WTC11 (cell line): ENCODE results near the gene FIGNL2. TPM values are rescaled to one million over a fixed set of nuclear protein-coding genes. Genes with fewer than 3 reads are reported as not detected.
A peak's percentile ranks its signal among the peaks of the same experiment; 100 is the strongest.

Experiments
- ATAC-seq: fragments of 200-7000 bp; cut with Tn5 transposase; 2 replicates; pipeline ENCODE4 v1.10.0; 2021; ENCODE audit warnings: mild to moderate bottlenecking, moderate library complexity
- CTCF ChIA-PET: fragments of 300-600 bp; sonication (Branson Sonifier 250); formaldehyde crosslinking; loops from one replicate; lab custom pipeline; 2021; ENCODE audit warnings: antibody characterized with exemption; lab: Charles Lee
- POLR2A ChIA-PET: fragments of 350-600 bp; sonication (Branson Sonifier 250); formaldehyde crosslinking; loops from one replicate; lab custom pipeline; 2021; ENCODE audit warnings: antibody characterized with exemption; lab: Charles Lee
- DNase-seq: peaks from one replicate; pipeline ENCODE4 v3.0.0; 2021; ENCODE audit warnings: low spot score
- H3K27ac Mint-ChIP-seq: 2 replicates; pipeline ENCODE4 v1.8.0; 2021; ENCODE audit warnings: mixed read lengths
- H3K27me3 Mint-ChIP-seq: 2 replicates; pipeline ENCODE4 v1.8.0; 2021; ENCODE audit warnings: low read depth, mild to moderate bottlenecking, moderate library complexity, mixed read lengths
- H3K36me3 Mint-ChIP-seq: 2 replicates; pipeline ENCODE4 v1.8.0; 2021; ENCODE audit warnings: mixed read lengths
- H3K4me1 Mint-ChIP-seq: 2 replicates; pipeline ENCODE4 v1.8.0; 2022; ENCODE audit warnings: mixed read lengths
- H3K4me3 Mint-ChIP-seq: 2 replicates; pipeline ENCODE4 v1.8.0; 2021; ENCODE audit warnings: mild to moderate bottlenecking, moderate library complexity, mixed read lengths
- H3K9me3 Mint-ChIP-seq: 2 replicates; pipeline ENCODE4 v1.8.0; 2021; ENCODE audit warnings: mixed read lengths
- CDX4 ChIP-seq: fragments of 250-450 bp; sonication (Bioruptor Pico); IDR thresholded peaks from 2 replicates; pipeline ENCODE4 v1.9.0; 2021; ENCODE audit warnings: moderate library complexity, mild to moderate bottlenecking, inconsistent platforms, borderline replicate concordance
- CREB1 ChIP-seq: sonication (generic); formaldehyde crosslinking; IDR thresholded peaks from 2 replicates; pipeline ENCODE4 v1.8.0; 2023; ENCODE audit warnings: mild to moderate bottlenecking, missing genetic modification reagents
- E2F4 ChIP-seq: sonication (generic); formaldehyde crosslinking; IDR thresholded peaks from 2 replicates; pipeline ENCODE4 v1.8.1; 2022; ENCODE audit warnings: low read depth, mild to moderate bottlenecking, moderate library complexity, missing genetic modification reagents, borderline replicate concordance
- E2F5 ChIP-seq: sonication (generic); formaldehyde crosslinking; IDR thresholded peaks from 2 replicates; pipeline ENCODE4 v1.8.1; 2022; ENCODE audit warnings: mild to moderate bottlenecking, moderate library complexity, missing genetic modification reagents
- JUN ChIP-seq: sonication (generic); formaldehyde crosslinking; IDR thresholded peaks from 2 replicates; pipeline ENCODE4 v1.8.0; 2023; ENCODE audit warnings: mild to moderate bottlenecking, missing genetic modification reagents
- NR1H2 ChIP-seq: sonication (generic); formaldehyde crosslinking; IDR thresholded peaks from 2 replicates; pipeline ENCODE4 v1.9.0; 2021; ENCODE audit warnings: mild to moderate bottlenecking, moderate library complexity, missing genetic modification reagents
- PREB ChIP-seq: sonication (generic); formaldehyde crosslinking; IDR thresholded peaks from 2 replicates; pipeline ENCODE4 v1.8.1; 2022; ENCODE audit warnings: mild to moderate bottlenecking, missing genetic modification reagents, moderate library complexity, borderline replicate concordance
- SMAD4 ChIP-seq: sonication (generic); formaldehyde crosslinking; IDR thresholded peaks from 2 replicates; pipeline ENCODE4 v1.8.0; 2022; ENCODE audit warnings: mild to moderate bottlenecking, missing genetic modification reagents
- TP53 ChIP-seq: sonication (generic); formaldehyde crosslinking; IDR thresholded peaks from 2 replicates; pipeline ENCODE4 v1.8.1; 2023; ENCODE audit warnings: mild to moderate bottlenecking, missing genetic modification reagents
- ZMAT4 ChIP-seq: fragments of 250-450 bp; sonication (Bioruptor Pico); IDR thresholded peaks from 2 replicates; pipeline ENCODE4 v1.9.0; 2021; ENCODE audit warnings: mild to moderate bottlenecking
- ZNF396 ChIP-seq: fragments of 250-450 bp; sonication (Bioruptor Pico); IDR thresholded peaks from 2 replicates; pipeline ENCODE4 v1.8.0; 2021; ENCODE audit warnings: mild to moderate bottlenecking, moderate library complexity, borderline replicate concordance
- ZNF423 ChIP-seq: fragments of 250-450 bp; sonication (Bioruptor Pico); IDR thresholded peaks from 2 replicates; pipeline ENCODE4 v2.1.2; 2022; ENCODE audit warnings: mild to moderate bottlenecking, moderate library complexity
- ZNF425 ChIP-seq: fragments of 250-450 bp; sonication (Bioruptor Pico); conservative IDR thresholded peaks from 2 replicates; pipeline ENCODE4 v1.9.0; 2021; ENCODE audit warnings: mild to moderate bottlenecking
- total RNA-seq: library from RNA; stranded (reverse); gene quantifications from 3 replicates; pipeline ENCODE4 v1.2.3, GENCODE V29; 2021
- TF ChIP-seq, protein P1 (sequence below): fragments of 200-600 bp; IDR thresholded peaks from 2 replicates; pipeline ENCODE4 v1.8.0; 2022; ENCODE audit warnings: antibody characterized with exemption
- TF ChIP-seq, protein P2 (sequence below): sonication (generic); formaldehyde crosslinking; IDR thresholded peaks from 2 replicates; pipeline ENCODE4 v1.8.1; 2023; ENCODE audit warnings: mild to moderate bottlenecking, missing genetic modification reagents
- TF ChIP-seq, protein P3 (sequence below): sonication (generic); formaldehyde crosslinking; IDR thresholded peaks from 2 replicates; pipeline ENCODE4 v1.8.0; 2023; ENCODE audit warnings: missing genetic modification reagents, mild to moderate bottlenecking, borderline replicate concordance

The FIGNL2 gene
- total RNA-seq, 1 experiment from 2014 or later = 9.9 TPM

DNA sequence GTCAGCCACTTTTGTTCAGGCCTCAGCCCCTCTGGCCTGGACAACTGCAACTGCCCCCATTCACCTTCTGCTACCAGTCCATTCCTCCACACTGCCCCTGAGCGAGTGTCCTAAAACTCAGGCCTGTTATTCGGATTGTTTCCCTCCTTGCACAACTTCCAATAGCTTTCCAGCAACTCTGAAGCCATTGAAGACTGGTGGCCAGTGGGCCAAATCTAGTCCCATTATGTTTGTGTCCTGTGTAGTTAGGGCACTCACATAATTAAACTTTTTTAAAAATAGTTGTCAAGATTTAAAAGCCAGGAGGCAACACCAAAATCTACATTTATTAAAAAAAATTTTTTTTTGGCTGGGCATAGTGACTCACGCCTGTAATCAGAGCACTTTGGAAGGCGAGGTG is 17.8 kb upstream of the FIGNL2 start:
- CTCF ChIA-PET = interaction anchor here (0.6 to 6.4 kb wide), 8 partner anchors 7 to 107 kb away, joined by 3 to 126 read pairs (median 4); no protein-coding TSS in a partner anchor
- H3K9me3 Mint-ChIP-seq = no peaks in the 10 kb centered on the region
- H3K36me3 Mint-ChIP-seq = no peaks in the 10 kb centered on the region
- H3K27ac Mint-ChIP-seq = no peak overlapping the region
- H3K27me3 Mint-ChIP-seq = peaks cover 79% of the 10 kb centered on the region
- DNase-seq (no peak), ATAC-seq (no peak)
- POLR2A ChIA-PET = no interaction called here
- no peak overlapping the region for H3K4me3 Mint-ChIP-seq
- H3K4me1 Mint-ChIP-seq = peaks cover 71% of the 10 kb centered on the region
- TF ChIP-seq PREB = no peak

DNA sequence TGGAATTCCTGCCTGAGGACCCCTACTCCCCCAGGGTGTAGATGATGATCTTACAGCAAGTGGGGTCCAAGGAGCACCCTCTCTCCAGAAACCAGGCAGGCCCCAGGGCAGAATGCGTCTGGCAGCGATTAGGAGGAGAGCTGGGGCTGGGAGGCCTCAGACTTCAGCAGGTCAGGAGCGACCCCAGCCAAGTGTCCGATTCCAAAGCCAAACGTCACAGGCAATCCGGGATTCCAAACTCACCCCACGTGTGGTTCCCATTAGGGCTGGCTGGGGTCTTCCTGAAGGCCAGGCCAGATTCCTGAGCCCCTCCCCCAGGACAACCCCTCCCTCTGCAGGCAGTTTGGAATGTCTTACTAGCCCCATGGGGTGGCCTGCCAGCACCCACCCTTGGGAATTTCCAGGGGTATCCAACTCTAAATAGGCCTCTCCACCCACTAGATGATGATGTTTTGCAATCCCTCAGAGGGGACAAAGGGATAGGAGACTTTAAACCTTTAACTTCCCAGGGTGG is 17.3 kb upstream of the FIGNL2 start:
- Mint-ChIP-seq H3K27me3 (peaks cover 79% of the 10 kb centered on the region), H3K4me1 (peaks cover 66% of the 10 kb centered on the region), H3K4me3 (peak overlapping the region; percentile 30), H3K9me3 (no peaks in the 10 kb centered on the region), H3K36me3 (no peaks in the 10 kb centered on the region), H3K27ac (no peak overlapping the region)
- ChIA-PET POLR2A (no interaction called here), CTCF (interaction anchor here (1.6 to 6.4 kb wide), 4 partner anchors 8 to 58 kb away, joined by 4 to 126 read pairs (median 6); no protein-coding TSS in a partner anchor)
- DNase-seq = peak; percentile 50
- no peak for ATAC-seq
- TF ChIP-seq JUN (CRISPR knock-in tag) (no peak), ZMAT4 (CRISPR knock-in tag) (no peak), CREB1 (CRISPR knock-in tag) (no peak), CDX4 (CRISPR knock-in tag) (no peak), ZNF396 (CRISPR knock-in tag) (no peak), ZNF423 (CRISPR knock-in tag) (peak; percentile 23; the same call in 1 of the 2 replicates), TP53 (no peak), E2F5 (CRISPR knock-in tag) (no peak), E2F4 (CRISPR knock-in tag) (no peak), NR1H2 (CRISPR knock-in tag) (no peak), ZNF425 (CRISPR knock-in tag) (no peak), SMAD4 (no peak)
- TF ChIP-seq, protein P1, sequence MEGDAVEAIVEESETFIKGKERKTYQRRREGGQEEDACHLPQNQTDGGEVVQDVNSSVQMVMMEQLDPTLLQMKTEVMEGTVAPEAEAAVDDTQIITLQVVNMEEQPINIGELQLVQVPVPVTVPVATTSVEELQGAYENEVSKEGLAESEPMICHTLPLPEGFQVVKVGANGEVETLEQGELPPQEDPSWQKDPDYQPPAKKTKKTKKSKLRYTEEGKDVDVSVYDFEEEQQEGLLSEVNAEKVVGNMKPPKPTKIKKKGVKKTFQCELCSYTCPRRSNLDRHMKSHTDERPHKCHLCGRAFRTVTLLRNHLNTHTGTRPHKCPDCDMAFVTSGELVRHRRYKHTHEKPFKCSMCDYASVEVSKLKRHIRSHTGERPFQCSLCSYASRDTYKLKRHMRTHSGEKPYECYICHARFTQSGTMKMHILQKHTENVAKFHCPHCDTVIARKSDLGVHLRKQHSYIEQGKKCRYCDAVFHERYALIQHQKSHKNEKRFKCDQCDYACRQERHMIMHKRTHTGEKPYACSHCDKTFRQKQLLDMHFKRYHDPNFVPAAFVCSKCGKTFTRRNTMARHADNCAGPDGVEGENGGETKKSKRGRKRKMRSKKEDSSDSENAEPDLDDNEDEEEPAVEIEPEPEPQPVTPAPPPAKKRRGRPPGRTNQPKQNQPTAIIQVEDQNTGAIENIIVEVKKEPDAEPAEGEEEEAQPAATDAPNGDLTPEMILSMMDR = no peak
- TF ChIP-seq, protein P2, sequence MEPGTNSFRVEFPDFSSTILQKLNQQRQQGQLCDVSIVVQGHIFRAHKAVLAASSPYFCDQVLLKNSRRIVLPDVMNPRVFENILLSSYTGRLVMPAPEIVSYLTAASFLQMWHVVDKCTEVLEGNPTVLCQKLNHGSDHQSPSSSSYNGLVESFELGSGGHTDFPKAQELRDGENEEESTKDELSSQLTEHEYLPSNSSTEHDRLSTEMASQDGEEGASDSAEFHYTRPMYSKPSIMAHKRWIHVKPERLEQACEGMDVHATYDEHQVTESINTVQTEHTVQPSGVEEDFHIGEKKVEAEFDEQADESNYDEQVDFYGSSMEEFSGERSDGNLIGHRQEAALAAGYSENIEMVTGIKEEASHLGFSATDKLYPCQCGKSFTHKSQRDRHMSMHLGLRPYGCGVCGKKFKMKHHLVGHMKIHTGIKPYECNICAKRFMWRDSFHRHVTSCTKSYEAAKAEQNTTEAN (CRISPR knock-in tag) = peak; percentile 17; the same call in 1 of the 2 replicates
- TF ChIP-seq, protein P3, sequence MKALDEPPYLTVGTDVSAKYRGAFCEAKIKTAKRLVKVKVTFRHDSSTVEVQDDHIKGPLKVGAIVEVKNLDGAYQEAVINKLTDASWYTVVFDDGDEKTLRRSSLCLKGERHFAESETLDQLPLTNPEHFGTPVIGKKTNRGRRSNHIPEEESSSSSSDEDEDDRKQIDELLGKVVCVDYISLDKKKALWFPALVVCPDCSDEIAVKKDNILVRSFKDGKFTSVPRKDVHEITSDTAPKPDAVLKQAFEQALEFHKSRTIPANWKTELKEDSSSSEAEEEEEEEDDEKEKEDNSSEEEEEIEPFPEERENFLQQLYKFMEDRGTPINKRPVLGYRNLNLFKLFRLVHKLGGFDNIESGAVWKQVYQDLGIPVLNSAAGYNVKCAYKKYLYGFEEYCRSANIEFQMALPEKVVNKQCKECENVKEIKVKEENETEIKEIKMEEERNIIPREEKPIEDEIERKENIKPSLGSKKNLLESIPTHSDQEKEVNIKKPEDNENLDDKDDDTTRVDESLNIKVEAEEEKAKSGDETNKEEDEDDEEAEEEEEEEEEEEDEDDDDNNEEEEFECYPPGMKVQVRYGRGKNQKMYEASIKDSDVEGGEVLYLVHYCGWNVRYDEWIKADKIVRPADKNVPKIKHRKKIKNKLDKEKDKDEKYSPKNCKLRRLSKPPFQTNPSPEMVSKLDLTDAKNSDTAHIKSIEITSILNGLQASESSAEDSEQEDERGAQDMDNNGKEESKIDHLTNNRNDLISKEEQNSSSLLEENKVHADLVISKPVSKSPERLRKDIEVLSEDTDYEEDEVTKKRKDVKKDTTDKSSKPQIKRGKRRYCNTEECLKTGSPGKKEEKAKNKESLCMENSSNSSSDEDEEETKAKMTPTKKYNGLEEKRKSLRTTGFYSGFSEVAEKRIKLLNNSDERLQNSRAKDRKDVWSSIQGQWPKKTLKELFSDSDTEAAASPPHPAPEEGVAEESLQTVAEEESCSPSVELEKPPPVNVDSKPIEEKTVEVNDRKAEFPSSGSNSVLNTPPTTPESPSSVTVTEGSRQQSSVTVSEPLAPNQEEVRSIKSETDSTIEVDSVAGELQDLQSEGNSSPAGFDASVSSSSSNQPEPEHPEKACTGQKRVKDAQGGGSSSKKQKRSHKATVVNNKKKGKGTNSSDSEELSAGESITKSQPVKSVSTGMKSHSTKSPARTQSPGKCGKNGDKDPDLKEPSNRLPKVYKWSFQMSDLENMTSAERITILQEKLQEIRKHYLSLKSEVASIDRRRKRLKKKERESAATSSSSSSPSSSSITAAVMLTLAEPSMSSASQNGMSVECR (CRISPR knock-in tag) = no peak
